Panc1 (cell line): ENCODE results near the gene GPR25.

Source experiments
- CTCF ChIP-seq: fragments of 450-650 bp; IDR thresholded peaks from 2 replicates; pipeline ENCODE4 v1.5.1; 2017; ENCODE audit warnings: mild to moderate bottlenecking
- POLR2AphosphoS5 ChIP-seq: IDR thresholded peaks from 2 replicates; pipeline ENCODE4 v1.6.1; 2012; ENCODE audit warnings: mild to moderate bottlenecking, low read depth, low read length, moderate library complexity
- REST ChIP-seq, 2 experiments: IDR thresholded peaks; 2 replicates each; pipeline ENCODE4 v1.6.1; 2011 to 2012; ENCODE audit warnings: low read depth in 2 of 2, control low read depth in 1 of 2, low read length in 1 of 2, mild to moderate bottlenecking in 1 of 2, moderate library complexity in 1 of 2; ENCODE audit not compliant: insufficient read depth in 1 of 2
- SIN3A ChIP-seq: IDR thresholded peaks from 2 replicates; pipeline ENCODE4 v1.6.1; 2012; ENCODE audit warnings: low read depth, mild to moderate bottlenecking, low read length, moderate library complexity, borderline replicate concordance; ENCODE audit not compliant: insufficient read depth
- TCF7L2 ChIP-seq: IDR thresholded peaks from 2 replicates; pipeline ENCODE4 v1.6.1; 2011; ENCODE audit warnings: mild to moderate bottlenecking, low read depth, low read length, inconsistent platforms

- TF ChIP-seq REST (IDR thresholded peaks at IDR 0.05; ENCODE audit: insufficient read depth in 1 of 2, low read depth in 2 of 2, low read length in 1 of 2) (no peak), CTCF (no peak), TCF7L2 (no peak), POLR2AphosphoS5 (no peak), SIN3A (no peak)
These were observed 20.2 kb downstream of the GPR25 start for GRCh38 chr1:200892958-200893357.
